ENCODE data around the gene PTPRG. TPM values are rescaled to one million over a fixed set of nuclear protein-coding genes. Genes with fewer than 3 reads are reported as not detected.
A peak's percentile ranks its signal among the peaks of the same experiment; 100 is the strongest.

PTPRG gene
- total RNA-seq, 3 donors from 2014 or later: 28.9 to 54.7 (median 40.4) TPM

DNA sequence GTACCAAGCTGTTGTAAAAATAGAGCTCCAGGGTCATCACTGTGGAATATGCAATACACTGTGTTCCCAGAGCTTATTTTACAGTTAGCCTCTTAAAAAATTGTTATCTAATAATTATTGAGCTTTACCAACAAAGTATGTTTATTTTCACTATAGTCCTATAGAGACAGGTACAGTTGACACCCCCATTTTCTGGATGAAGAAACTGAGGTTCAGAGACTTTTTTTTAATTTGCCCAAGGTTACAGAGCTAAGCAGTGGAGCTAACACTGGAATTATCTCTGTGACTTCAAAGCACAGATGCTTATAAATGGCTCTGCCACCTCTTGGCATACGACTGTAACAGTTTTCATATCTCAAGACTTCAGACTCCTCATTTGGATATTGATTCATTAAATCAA lies 685.6 kb downstream of the PTPRG start:
- H3K9me3 ChIP-seq: no peaks in the 10 kb centered on the region
- no peak overlapping the region for H3K4me3 ChIP-seq
- no peaks in the 10 kb centered on the region for H3K36me3 ChIP-seq (ENCODE audit: low read depth)
- TF ChIP-seq, protein P1, sequence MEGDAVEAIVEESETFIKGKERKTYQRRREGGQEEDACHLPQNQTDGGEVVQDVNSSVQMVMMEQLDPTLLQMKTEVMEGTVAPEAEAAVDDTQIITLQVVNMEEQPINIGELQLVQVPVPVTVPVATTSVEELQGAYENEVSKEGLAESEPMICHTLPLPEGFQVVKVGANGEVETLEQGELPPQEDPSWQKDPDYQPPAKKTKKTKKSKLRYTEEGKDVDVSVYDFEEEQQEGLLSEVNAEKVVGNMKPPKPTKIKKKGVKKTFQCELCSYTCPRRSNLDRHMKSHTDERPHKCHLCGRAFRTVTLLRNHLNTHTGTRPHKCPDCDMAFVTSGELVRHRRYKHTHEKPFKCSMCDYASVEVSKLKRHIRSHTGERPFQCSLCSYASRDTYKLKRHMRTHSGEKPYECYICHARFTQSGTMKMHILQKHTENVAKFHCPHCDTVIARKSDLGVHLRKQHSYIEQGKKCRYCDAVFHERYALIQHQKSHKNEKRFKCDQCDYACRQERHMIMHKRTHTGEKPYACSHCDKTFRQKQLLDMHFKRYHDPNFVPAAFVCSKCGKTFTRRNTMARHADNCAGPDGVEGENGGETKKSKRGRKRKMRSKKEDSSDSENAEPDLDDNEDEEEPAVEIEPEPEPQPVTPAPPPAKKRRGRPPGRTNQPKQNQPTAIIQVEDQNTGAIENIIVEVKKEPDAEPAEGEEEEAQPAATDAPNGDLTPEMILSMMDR (IDR thresholded peaks at IDR 0.05): no peak
- ATAC-seq (no peak), DNase-seq (no peak)
- intact Hi-C loops (cut with DNase I, micrococcal nuclease): no loop called here
- H3K4me1 ChIP-seq (ENCODE audit: low read depth): no peaks in the 10 kb centered on the region

DNA sequence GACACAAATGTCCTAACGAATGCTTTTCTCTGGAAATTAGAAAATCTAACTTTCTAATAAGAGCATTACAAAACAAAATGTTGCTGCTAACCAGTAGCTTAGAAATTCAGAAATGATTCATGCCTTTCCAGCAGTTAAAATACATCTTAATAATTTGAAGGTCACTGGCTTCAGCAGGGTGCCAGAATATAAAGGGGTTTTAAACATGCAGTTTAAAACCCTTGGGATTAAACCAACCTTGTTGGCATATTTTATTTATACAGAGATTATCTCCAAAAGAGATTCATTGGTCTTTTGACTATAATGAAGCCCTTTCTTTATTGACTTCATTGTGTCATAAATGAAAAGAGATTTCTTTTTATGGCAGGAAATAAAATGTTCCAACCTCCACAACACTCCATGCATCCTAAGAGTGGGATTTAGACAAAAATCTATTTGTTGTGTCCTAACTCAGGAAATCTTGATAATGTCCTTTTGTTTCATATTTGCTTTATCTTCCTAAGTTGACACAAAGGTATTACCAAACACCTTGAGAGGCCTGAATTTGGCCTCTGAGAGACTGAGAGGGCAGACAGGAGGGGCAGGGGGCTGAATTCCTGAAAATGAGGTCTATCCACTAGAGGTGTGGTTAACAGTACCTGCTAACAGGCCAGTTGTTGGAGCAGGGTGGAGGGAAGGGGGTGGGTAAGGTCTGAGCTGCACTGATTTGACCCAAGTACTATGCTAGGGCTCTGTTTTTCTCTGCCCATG lies 687.5 kb downstream of the PTPRG start:
- H3K9me3 ChIP-seq: no peaks in the 10 kb centered on the region
- DNase-seq (no peak), ATAC-seq (no peak)
- intact Hi-C loops (cut with DNase I, micrococcal nuclease): no loop called here
- TF ChIP-seq, protein P1 (IDR thresholded peaks at IDR 0.05): no peak
- no peaks in the 10 kb centered on the region for H3K4me1 ChIP-seq (ENCODE audit: low read depth)
- H3K4me3 ChIP-seq: no peak overlapping the region
- H3K36me3 ChIP-seq (ENCODE audit: low read depth): no peaks in the 10 kb centered on the region

- TF ChIP-seq, protein P1 (IDR thresholded peaks at IDR 0.05): no peak
- intact Hi-C loops (cut with DNase I, micrococcal nuclease): no loop called here
- no peak overlapping the region for H3K4me3 ChIP-seq
- no peaks in the 10 kb centered on the region for H3K9me3 ChIP-seq
- no peaks in the 10 kb centered on the region for H3K4me1 ChIP-seq (ENCODE audit: low read depth)
- no peak for ATAC-seq
- DNase-seq: no peak
- no peaks in the 10 kb centered on the region for H3K36me3 ChIP-seq (ENCODE audit: low read depth)
These were observed 688.1 kb downstream of the PTPRG start for GRCh38 chr3:62249484-62249776.

DNA sequence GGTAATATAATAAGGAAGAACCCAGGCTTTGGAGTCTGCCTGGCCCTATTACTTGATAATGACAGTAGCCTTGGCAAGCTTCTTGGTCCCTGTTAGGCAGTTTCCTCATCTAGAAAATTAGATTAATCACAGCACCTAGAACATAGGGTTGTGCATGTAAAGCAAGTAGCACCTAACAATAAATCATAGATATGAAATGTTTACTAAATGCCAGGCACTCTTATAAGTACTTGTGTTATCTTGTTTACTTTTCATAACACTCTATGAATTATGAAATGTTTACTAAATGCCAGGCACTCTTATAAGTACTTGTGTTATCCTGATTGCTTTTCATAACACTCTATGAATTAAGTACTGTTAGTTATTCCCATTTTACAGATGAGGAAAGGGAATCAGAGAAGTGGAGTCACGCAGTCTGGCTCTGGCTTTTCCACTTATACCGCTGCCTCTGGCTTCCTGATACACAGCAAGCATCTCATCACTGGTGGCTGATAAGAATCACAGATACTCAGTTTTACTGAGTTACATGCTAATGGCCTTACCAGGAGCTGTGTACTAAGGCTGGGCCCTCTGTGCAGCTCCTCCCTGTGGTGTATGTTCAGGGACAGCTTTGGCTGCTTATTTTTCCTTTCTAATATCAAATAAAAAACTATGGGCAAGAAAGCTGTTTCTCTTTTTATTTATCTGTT lies 688.6 kb downstream of the PTPRG start:
- ATAC-seq (no peak), DNase-seq (no peak)
- Histone ChIP-seq H3K4me3 (no peak overlapping the region), H3K36me3 (ENCODE audit: low read depth) (no peaks in the 10 kb centered on the region), H3K4me1 (ENCODE audit: low read depth) (no peaks in the 10 kb centered on the region), H3K9me3 (no peaks in the 10 kb centered on the region)
- TF ChIP-seq, protein P1 (IDR thresholded peaks at IDR 0.05): no peak
- intact Hi-C loops (cut with DNase I, micrococcal nuclease): no loop called here

DNA sequence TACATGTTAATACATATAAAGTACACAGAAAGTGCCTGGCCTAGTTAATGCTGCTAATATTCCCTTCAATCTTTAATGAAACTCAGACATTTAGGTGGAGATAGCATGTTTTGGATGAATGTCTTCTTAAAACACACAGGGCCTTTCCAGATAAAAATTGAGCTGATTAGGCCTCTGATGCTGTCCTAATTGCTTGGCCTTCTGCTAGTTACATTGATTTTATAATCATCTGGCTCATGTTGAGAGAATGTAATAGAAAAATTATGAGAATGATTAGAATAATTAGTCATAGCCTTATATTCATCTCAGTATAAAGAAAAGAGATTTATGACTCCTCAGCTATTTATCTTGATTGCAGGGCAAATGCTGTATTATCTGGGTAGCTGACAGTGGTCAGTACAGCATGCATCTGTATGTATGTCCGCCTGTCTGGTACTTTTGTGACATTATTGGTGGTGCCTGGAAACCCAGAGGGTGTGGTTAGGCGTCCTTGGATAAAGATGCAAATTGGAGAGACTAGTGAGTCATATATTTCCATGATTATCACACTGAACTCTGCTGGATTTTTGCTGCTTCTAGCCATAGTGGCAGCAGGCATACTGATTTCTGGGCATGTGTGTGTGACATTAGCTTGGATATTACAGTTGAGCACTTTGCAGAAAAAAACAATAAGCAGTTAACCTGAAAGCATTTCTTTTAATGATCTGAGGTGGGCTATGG lies 691.2 kb downstream of the PTPRG start:
- DNase-seq: no peak
- intact Hi-C loops (cut with DNase I, micrococcal nuclease): no loop called here
- ATAC-seq: peak; percentile 30
- Histone ChIP-seq H3K4me3 (no peak overlapping the region), H3K4me1 (ENCODE audit: low read depth) (no peaks in the 10 kb centered on the region), H3K36me3 (ENCODE audit: low read depth) (no peaks in the 10 kb centered on the region), H3K9me3 (no peaks in the 10 kb centered on the region)
- TF ChIP-seq, protein P1 (IDR thresholded peaks at IDR 0.05): no peak

Measured in mucosa of descending colon (tissue), 3 donors.